Fibroblast of skin of left biceps (primary cell): ENCODE data around the gene IGF2BP2.

Experiments used
- DNase-seq, 2 experiments: peaks; one replicate each; pipeline ENCODE4 v3.0.0-alpha.2; 2013; ENCODE audit warnings: low read depth in 2 of 2

The IGF2BP2 gene

GRCh38 chr3:185733980-185734724 lies 90.7 kb downstream of the IGF2BP2 start:
- DNase-seq, result peak in 1 of 2 experiments; percentile 50

- peak; percentile 90 for DNase-seq
These were observed 92.1 kb downstream of the IGF2BP2 start for GRCh38 chr3:185732782-185733181.

- no peak for DNase-seq
These were observed 94.3 kb downstream of the IGF2BP2 start for GRCh38 chr3:185730550-185730949.

GRCh38 chr3:185729337-185730055 lies 95.3 kb downstream of the IGF2BP2 start:
- peak; percentile 67 to 71 for DNase-seq

GRCh38 chr3:185728630-185729336 lies 96.1 kb downstream of the IGF2BP2 start:
- DNase-seq, result peak in 1 of 2 experiments; percentile 31

- DNase-seq, result no peak
These were observed 97.0 kb downstream of the IGF2BP2 start for GRCh38 chr3:185727873-185728272.

GRCh38 chr3:185726254-185726967 lies 98.4 kb downstream of the IGF2BP2 start:
- DNase-seq, result no peak

GRCh38 chr3:185724761-185725160 lies 100.1 kb downstream of the IGF2BP2 start:
- DNase-seq, result no peak

- DNase-seq, result no peak
These were observed 100.6 kb downstream of the IGF2BP2 start for GRCh38 chr3:185724251-185724650.

GRCh38 chr3:185722881-185723280 lies 102.0 kb downstream of the IGF2BP2 start:
- no peak for DNase-seq

- DNase-seq, result no peak
These were observed 102.9 kb downstream of the IGF2BP2 start for GRCh38 chr3:185721970-185722369.

GRCh38 chr3:185720326-185720725 lies 104.5 kb downstream of the IGF2BP2 start:
- no peak for DNase-seq

- no peak for DNase-seq
These were observed 105.9 kb downstream of the IGF2BP2 start for GRCh38 chr3:185718736-185719593.

- DNase-seq, result no peak
These were observed 107.0 kb downstream of the IGF2BP2 start for GRCh38 chr3:185717627-185718402.

GRCh38 chr3:185717121-185717520 lies 107.7 kb downstream of the IGF2BP2 start:
- DNase-seq, result peak; percentile 71 to 73

- no peak for DNase-seq
These were observed 108.3 kb downstream of the IGF2BP2 start for GRCh38 chr3:185716436-185717108.

GRCh38 chr3:185715091-185715490 lies 109.8 kb downstream of the IGF2BP2 start:
- DNase-seq, result peak in 1 of 2 experiments; percentile 42

- no peak for DNase-seq
These were observed 110.8 kb downstream of the IGF2BP2 start for GRCh38 chr3:185714085-185714484.

- no peak for DNase-seq
These were observed 111.8 kb downstream of the IGF2BP2 start for GRCh38 chr3:185713015-185713414.
